ENCODE data around the gene PSMC2.

Gene PSMC2

GRCh38 chr7:103349805-103350204 is 2.4 kb downstream of the PSMC2 start:
- ChIA-PET CTCF (interaction anchor here (3.2 kb wide), 1 partner anchor 8 kb away, joined by 10 read pairs; no protein-coding TSS in a partner anchor), POLR2A (no interaction called here)
- no peak for TF ChIP-seq CTCF (IDR thresholded peaks at IDR 0.05; ENCODE audit: control extremely low read depth, extremely low read depth, low read depth, missing control alignments)
- DNase-seq (ENCODE audit: extremely low spot score): no peak

DNA sequence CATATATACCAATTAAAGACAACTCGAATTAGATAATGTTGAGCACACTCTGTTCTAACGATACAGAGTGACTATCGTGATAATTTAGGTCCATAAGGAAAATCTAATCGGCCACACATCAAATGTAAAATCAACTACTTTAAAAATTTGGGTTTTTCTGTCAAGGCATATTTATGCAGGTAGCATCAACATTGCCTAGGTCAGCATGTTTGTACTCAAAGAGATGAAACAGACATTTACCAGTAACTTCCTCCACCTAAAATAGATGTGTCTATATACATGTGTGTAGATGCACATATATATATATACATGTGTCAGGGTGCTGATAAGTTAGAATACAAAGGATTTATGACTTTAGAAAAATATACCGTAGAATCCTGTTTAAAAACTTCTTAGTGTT is 22.0 kb downstream of the PSMC2 start:
- no peak for TF ChIP-seq CTCF (IDR thresholded peaks at IDR 0.05; ENCODE audit: control extremely low read depth, extremely low read depth, low read depth, missing control alignments)

GRCh38 chr7:103373866-103374643 is 26.6 kb downstream of the PSMC2 start:
- no peak for DNase-seq (ENCODE audit: extremely low spot score)
- ChIA-PET CTCF (no interaction called here), POLR2A (no interaction called here)
- no peak for TF ChIP-seq CTCF (IDR thresholded peaks at IDR 0.05; ENCODE audit: control extremely low read depth, extremely low read depth, low read depth, missing control alignments)

More for the DNA sequence above, 22.0 kb downstream of the PSMC2 start:
- CTCF ChIA-PET: no interaction called here
- POLR2A ChIA-PET: no interaction called here
- DNase-seq (ENCODE audit: extremely low spot score): no peak

DNA sequence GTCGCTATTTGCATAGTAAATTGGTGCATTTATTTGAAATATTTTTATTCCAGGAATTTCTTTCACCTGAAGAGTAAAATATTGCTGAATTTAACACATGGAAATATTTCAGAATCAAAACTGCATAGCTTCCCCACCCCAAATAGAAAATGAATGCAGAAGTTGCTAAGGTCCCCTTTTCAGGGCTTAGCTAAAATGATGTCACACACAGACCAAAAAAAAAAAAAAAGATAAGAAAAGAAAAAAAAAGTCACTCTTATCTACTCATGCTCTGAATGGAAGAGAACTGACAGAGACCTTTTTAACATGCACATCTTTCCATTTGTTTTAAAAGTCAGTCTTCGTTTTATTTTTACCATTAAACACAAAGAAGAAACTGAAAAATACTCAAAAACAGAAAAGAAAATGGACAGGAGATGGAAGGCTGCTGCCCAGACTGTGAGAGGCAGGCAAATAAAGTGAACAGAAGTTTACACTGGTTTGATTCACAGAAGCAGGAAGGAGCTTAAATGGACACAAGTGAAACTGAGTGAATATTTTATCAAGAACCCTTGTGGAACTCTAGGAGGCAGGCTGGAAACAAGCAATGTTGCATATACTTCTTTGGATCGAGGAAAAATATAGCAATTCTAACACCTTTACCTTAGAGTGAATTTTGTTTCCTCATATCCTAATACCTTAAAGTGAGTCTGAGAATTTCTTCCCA is 32.0 kb downstream of the PSMC2 start:
- POLR2A ChIA-PET: no interaction called here
- CTCF ChIA-PET: interaction anchor here (1.2 kb wide), 1 partner anchor 27 kb away, joined by 4 read pairs; no protein-coding TSS in a partner anchor
- TF ChIP-seq CTCF (IDR thresholded peaks at IDR 0.05; ENCODE audit: control extremely low read depth, extremely low read depth, low read depth, missing control alignments): no peak
- DNase-seq (ENCODE audit: extremely low spot score): no peak

DNA sequence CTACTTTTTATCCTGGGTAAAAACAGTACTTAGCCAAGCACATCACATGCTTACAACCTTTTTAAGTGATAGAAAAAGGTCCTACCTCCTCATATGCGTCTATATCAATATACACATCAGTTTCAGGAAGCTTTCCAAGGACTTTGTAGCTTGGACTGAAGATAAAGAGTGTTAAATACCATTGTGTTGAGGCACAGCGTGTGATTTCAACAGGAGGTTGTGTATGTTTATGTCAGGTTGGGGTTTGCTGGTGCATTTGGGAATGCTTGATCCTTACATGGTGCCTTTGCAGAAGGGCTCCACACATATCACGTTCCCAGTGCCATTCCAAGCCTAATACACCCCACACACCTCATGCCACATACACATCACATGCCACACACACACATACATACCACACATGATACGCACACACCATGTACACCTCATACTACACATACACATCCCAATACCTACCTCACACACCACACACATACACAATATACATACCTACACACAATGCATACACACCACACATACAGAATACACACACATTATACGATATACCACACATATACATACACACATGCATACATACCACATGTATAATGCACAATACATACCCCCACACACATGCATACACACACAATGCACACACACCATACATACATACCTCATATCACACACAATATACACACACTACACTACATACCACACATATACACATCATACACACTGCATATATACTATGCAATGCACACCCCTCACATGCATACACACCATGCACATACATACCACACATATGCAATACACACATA is 33.1 kb downstream of the PSMC2 start:
- CTCF ChIA-PET: interaction anchor here (1.2 kb wide), 1 partner anchor 26 kb away, joined by 4 read pairs; no protein-coding TSS in a partner anchor
- no peak for TF ChIP-seq CTCF (IDR thresholded peaks at IDR 0.05; ENCODE audit: control extremely low read depth, extremely low read depth, low read depth, missing control alignments)

GRCh38 chr7:103381280-103382031 is 34.0 kb downstream of the PSMC2 start:
- CTCF ChIA-PET: no interaction called here
- POLR2A ChIA-PET: no interaction called here
- no peak for DNase-seq (ENCODE audit: extremely low spot score)
- TF ChIP-seq CTCF (IDR thresholded peaks at IDR 0.05; ENCODE audit: control extremely low read depth, extremely low read depth, low read depth, missing control alignments): no peak

More for the DNA sequence above, 33.1 kb downstream of the PSMC2 start:
- no peak for DNase-seq (ENCODE audit: extremely low spot score)
- POLR2A ChIA-PET: no interaction called here

Measured in GM10248 (cell line).